Hepatocyte (in vitro differentiated cells): ENCODE measurements around the gene POFUT2. TPM values are rescaled to one million over a fixed set of nuclear protein-coding genes. Genes with fewer than 3 reads are reported as not detected.
A peak's percentile ranks its signal among the peaks of the same experiment; 100 is the strongest.

Experiments used
- DNase-seq: peaks from one replicate; pipeline ENCODE4 v3.0.0-alpha.2; 2016; ENCODE audit warnings: low spot score
- H2AFZ ChIP-seq: fragments of 200-600 bp; sonication (generic); 2 replicates; pipeline ENCODE4 v1.6.0; 2016; ENCODE audit warnings: antibody characterized with exemption, mild to moderate bottlenecking
- H3K27ac ChIP-seq: fragments of 200-600 bp; sonication (generic); 2 replicates; pipeline ENCODE4 v1.5.1; 2016; ENCODE audit warnings: mild to moderate bottlenecking
- H3K27me3 ChIP-seq: fragments of 200-600 bp; sonication (generic); 2 replicates; pipeline ENCODE4 v1.6.1; 2016
- H3K36me3 ChIP-seq: fragments of 200-600 bp; sonication (generic); replicated peaks from 2 replicates; pipeline ENCODE4 v1.5.1; 2016; ENCODE audit warnings: low read depth; ENCODE audit not compliant: insufficient read depth
- H3K4me1 ChIP-seq: fragments of 200-600 bp; sonication (generic); 2 replicates; pipeline ENCODE4 v1.5.1; 2016; ENCODE audit warnings: mild to moderate bottlenecking, moderate library complexity; ENCODE audit not compliant: insufficient read depth
- H3K4me2 ChIP-seq: fragments of 200-600 bp; sonication (generic); 2 replicates; pipeline ENCODE4 v1.6.0; 2016
- H3K4me3 ChIP-seq: fragments of 200-600 bp; sonication (generic); 2 replicates; pipeline ENCODE4 v1.5.1; 2016; ENCODE audit warnings: mild to moderate bottlenecking
- H3K79me2 ChIP-seq: fragments of 200-600 bp; sonication (generic); 2 replicates; pipeline ENCODE4 v1.6.0; 2017; ENCODE audit warnings: mild to moderate bottlenecking
- H3K9me2 ChIP-seq: fragments of 200-600 bp; sonication (generic); replicated peaks from 2 replicates; pipeline ENCODE4 v1.6.0; 2017; ENCODE audit warnings: mild to moderate bottlenecking; ENCODE audit not compliant: insufficient read depth
- H3K9me3 ChIP-seq: fragments of 200-600 bp; sonication (generic); 2 replicates; pipeline ENCODE4 v1.5.1; 2016; ENCODE audit warnings: low read depth, mild to moderate bottlenecking
- H4K20me1 ChIP-seq: fragments of 200-600 bp; sonication (generic); 2 replicates; pipeline ENCODE4 v1.6.0; 2016; ENCODE audit warnings: mild to moderate bottlenecking; ENCODE audit not compliant: insufficient read depth, poor library complexity, severe bottlenecking
- EZH2 ChIP-seq: fragments of 200-600 bp; sonication (generic); IDR thresholded peaks from 2 replicates; pipeline ENCODE4 v1.6.1; 2016; ENCODE audit warnings: antibody characterized with exemption, mild to moderate bottlenecking, borderline replicate concordance
- EZH2phosphoT487 ChIP-seq: fragments of 200-600 bp; sonication (generic); IDR thresholded peaks from one replicate; pipeline ENCODE4 v1.6.1; 2018; ENCODE audit warnings: antibody characterized with exemption, mild to moderate bottlenecking, low read depth, moderate library complexity; ENCODE audit not compliant: unreplicated experiment, severe bottlenecking
- WGBS: methylation state at CpG from one replicate; pipeline ENCODE4 v1.1.6; 2016; ENCODE audit warnings: low lambda C conversion rate; ENCODE audit errors: missing lambda C conversion rate; 5-methylcytosine and 5-hydroxymethylcytosine counted together
- polyA plus RNA-seq: library from polyadenylated mRNA; unstranded; fragments of >200 nt; fragmentation: Nextera tagmentation; extraction: Ambion mirVana; gene quantifications from 2 replicates; pipeline ENCODE4 v1.2.1, GENCODE V29; 2016
- total RNA-seq: library from RNA; depleted of rRNA; stranded (reverse); fragments of >200 nt; gene quantifications from 2 replicates; pipeline ENCODE4 v1.2.3, GENCODE V29; 2014
- TF ChIP-seq, protein P1 (sequence below): fragments of 200-600 bp; sonication (generic); IDR thresholded peaks from 2 replicates; pipeline ENCODE4 v1.5.1; 2016; ENCODE audit warnings: antibody characterized with exemption, mild to moderate bottlenecking; ENCODE audit not compliant: poor library complexity

POFUT2 gene
- total and polyA plus RNA-seq, 2 experiments from 2014 or later: 30.7 to 57.7 TPM

- no peak overlapping the region for H3K4me2 ChIP-seq
- no peak for TF ChIP-seq EZH2
- WGBS: 94% methylated on average over 3 of the region's 3 CpGs
- no peaks in the 10 kb centered on the region for H3K9me3 ChIP-seq
- H2AFZ ChIP-seq: no peak overlapping the region
- H3K4me3 ChIP-seq: no peak overlapping the region
- no peaks in the 10 kb centered on the region for H3K9me2 ChIP-seq
- H3K27me3 ChIP-seq: no peaks in the 10 kb centered on the region
- H3K27ac ChIP-seq: no peak overlapping the region
- H3K4me1 ChIP-seq: peaks cover 5% of the 10 kb centered on the region
- no peak for DNase-seq
- H3K79me2 ChIP-seq: no peaks in the 10 kb centered on the region
- no peaks in the 10 kb centered on the region for H4K20me1 ChIP-seq
- no peaks in the 10 kb centered on the region for H3K36me3 ChIP-seq
Observed at GRCh38 chr21:45228656-45229240, 58.9 kb downstream of the POFUT2 start.

DNA sequence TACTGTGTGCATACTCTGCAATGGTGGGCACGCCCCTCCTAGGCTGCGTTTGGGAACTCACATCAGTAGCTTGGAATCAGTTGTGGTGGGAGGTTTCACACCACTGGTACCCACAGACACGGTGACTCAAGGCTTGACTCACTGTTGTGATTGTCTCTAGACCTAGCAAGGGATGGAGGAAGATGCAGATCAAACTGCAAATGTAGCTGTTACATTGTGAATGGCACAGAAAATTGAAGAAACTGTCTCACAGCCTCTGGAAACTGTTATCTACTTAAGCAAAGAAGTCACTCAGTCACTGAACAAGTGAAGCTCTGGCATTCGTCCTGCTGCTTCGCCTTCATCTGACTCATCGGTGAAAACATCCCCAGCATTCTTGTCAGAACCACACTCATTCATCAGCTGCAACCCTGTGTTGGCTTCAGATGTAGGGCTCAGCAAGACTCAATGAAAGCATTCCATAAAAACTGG, 59.5 kb downstream of the POFUT2 start:
- Histone ChIP-seq H3K79me2 (no peaks in the 10 kb centered on the region), H4K20me1 (no peaks in the 10 kb centered on the region), H3K27me3 (no peaks in the 10 kb centered on the region), H3K4me3 (no peak overlapping the region), H3K4me1 (peaks cover 5% of the 10 kb centered on the region), H2AFZ (no peak overlapping the region), H3K36me3 (no peaks in the 10 kb centered on the region), H3K4me2 (no peak overlapping the region), H3K27ac (no peak overlapping the region), H3K9me3 (no peaks in the 10 kb centered on the region), H3K9me2 (no peaks in the 10 kb centered on the region)
- TF ChIP-seq EZH2 (no peak), EZH2phosphoT487 (no peak)
- TF ChIP-seq, protein P1, sequence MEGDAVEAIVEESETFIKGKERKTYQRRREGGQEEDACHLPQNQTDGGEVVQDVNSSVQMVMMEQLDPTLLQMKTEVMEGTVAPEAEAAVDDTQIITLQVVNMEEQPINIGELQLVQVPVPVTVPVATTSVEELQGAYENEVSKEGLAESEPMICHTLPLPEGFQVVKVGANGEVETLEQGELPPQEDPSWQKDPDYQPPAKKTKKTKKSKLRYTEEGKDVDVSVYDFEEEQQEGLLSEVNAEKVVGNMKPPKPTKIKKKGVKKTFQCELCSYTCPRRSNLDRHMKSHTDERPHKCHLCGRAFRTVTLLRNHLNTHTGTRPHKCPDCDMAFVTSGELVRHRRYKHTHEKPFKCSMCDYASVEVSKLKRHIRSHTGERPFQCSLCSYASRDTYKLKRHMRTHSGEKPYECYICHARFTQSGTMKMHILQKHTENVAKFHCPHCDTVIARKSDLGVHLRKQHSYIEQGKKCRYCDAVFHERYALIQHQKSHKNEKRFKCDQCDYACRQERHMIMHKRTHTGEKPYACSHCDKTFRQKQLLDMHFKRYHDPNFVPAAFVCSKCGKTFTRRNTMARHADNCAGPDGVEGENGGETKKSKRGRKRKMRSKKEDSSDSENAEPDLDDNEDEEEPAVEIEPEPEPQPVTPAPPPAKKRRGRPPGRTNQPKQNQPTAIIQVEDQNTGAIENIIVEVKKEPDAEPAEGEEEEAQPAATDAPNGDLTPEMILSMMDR: no peak
- WGBS: 38% methylated on average over 6 of the region's 6 CpGs
- peak; percentile 69 for DNase-seq

DNA sequence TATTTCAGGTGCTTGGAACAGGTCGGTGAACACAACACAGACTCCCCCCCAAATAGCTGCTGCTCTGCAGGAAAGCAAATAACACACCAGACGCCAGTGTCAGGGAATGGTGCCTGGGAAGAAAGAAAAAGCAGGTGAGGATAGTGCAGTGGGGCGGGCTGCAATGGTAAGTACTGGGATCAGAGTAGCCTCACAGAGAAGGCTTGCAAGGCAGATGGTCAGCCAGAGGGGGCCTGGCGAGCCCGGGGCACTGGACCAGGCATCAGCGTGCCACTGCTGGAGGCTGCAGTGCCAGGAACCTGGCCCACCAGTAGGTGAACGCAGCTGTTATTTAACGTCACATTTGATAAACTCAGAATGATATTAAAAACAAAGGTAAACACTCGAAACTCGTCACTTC, 60.0 kb downstream of the POFUT2 start:
- Histone ChIP-seq H2AFZ (no peak overlapping the region), H3K9me3 (no peaks in the 10 kb centered on the region), H3K4me1 (peaks cover 5% of the 10 kb centered on the region), H3K79me2 (no peaks in the 10 kb centered on the region), H3K27ac (no peak overlapping the region), H3K36me3 (no peaks in the 10 kb centered on the region), H4K20me1 (no peaks in the 10 kb centered on the region), H3K27me3 (no peaks in the 10 kb centered on the region), H3K4me2 (no peak overlapping the region), H3K4me3 (no peak overlapping the region), H3K9me2 (no peaks in the 10 kb centered on the region)
- no peak for DNase-seq
- 74% methylated on average over 10 of the region's 10 CpGs for WGBS
- TF ChIP-seq EZH2phosphoT487 (no peak), EZH2 (no peak)
- TF ChIP-seq, protein P1: no peak

DNA sequence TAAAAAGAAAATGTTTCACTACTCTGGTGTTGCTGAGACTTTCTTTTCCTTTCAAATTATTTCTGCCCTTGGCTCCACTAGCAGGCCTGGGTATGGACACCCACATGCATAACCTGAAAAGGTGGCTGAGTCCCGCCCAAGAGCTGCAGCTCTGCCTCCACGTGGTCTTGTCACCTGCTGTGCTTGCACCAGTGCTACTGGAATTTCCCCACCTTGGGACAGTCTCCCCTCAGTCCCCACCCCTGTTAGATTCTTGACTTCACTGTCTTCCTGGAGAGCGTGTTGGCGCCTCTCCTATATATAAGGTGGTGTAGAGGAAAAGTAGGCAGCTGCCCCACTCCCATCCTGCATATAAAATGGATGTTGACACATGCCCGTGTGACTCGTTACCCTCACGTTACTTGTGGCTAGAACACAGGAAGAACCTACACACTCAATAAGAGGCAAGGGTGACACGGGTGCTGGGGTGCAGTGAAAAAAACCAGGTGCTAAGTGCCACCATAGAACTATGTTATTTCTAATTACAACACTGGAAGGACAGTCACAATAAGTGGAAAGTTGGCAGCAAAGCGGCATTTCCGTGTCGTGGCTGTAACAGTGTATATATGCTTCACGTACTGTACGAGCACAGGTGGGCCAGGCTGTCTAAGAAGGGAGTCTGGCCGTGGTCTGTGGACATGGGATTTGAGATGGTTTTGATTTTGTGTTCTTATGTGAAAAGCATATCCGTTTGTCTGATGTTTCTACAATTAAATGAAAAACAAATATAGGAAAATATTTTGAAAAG, 61.0 kb downstream of the POFUT2 start:
- peaks cover 5% of the 10 kb centered on the region for H3K4me1 ChIP-seq

More for the DNA sequence above, 61.0 kb downstream of the POFUT2 start:
- WGBS: 79% methylated on average over 15 of the region's 15 CpGs
- no peak overlapping the region for H3K27ac ChIP-seq
- H4K20me1 ChIP-seq: no peaks in the 10 kb centered on the region
- H3K36me3 ChIP-seq: no peaks in the 10 kb centered on the region
- DNase-seq: no peak
- H2AFZ ChIP-seq: no peak overlapping the region
- H3K79me2 ChIP-seq: no peaks in the 10 kb centered on the region
- H3K27me3 ChIP-seq: no peaks in the 10 kb centered on the region
- H3K9me2 ChIP-seq: no peaks in the 10 kb centered on the region
- H3K4me3 ChIP-seq: no peak overlapping the region
- no peaks in the 10 kb centered on the region for H3K9me3 ChIP-seq
- no peak overlapping the region for H3K4me2 ChIP-seq
- TF ChIP-seq EZH2phosphoT487: no peak
- TF ChIP-seq, protein P1: no peak
- no peak for TF ChIP-seq EZH2
